ENCODE results near the gene MDC1.
"Not testable (repeated sequence)": the region's sequence is repeated elsewhere in the genome, so short reads cannot be mapped to it uniquely, and the experiment has no call there.

MDC1 gene, protein sequence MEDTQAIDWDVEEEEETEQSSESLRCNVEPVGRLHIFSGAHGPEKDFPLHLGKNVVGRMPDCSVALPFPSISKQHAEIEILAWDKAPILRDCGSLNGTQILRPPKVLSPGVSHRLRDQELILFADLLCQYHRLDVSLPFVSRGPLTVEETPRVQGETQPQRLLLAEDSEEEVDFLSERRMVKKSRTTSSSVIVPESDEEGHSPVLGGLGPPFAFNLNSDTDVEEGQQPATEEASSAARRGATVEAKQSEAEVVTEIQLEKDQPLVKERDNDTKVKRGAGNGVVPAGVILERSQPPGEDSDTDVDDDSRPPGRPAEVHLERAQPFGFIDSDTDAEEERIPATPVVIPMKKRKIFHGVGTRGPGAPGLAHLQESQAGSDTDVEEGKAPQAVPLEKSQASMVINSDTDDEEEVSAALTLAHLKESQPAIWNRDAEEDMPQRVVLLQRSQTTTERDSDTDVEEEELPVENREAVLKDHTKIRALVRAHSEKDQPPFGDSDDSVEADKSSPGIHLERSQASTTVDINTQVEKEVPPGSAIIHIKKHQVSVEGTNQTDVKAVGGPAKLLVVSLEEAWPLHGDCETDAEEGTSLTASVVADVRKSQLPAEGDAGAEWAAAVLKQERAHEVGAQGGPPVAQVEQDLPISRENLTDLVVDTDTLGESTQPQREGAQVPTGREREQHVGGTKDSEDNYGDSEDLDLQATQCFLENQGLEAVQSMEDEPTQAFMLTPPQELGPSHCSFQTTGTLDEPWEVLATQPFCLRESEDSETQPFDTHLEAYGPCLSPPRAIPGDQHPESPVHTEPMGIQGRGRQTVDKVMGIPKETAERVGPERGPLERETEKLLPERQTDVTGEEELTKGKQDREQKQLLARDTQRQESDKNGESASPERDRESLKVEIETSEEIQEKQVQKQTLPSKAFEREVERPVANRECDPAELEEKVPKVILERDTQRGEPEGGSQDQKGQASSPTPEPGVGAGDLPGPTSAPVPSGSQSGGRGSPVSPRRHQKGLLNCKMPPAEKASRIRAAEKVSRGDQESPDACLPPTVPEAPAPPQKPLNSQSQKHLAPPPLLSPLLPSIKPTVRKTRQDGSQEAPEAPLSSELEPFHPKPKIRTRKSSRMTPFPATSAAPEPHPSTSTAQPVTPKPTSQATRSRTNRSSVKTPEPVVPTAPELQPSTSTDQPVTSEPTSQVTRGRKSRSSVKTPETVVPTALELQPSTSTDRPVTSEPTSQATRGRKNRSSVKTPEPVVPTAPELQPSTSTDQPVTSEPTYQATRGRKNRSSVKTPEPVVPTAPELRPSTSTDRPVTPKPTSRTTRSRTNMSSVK (N-terminal part only)

DNA sequence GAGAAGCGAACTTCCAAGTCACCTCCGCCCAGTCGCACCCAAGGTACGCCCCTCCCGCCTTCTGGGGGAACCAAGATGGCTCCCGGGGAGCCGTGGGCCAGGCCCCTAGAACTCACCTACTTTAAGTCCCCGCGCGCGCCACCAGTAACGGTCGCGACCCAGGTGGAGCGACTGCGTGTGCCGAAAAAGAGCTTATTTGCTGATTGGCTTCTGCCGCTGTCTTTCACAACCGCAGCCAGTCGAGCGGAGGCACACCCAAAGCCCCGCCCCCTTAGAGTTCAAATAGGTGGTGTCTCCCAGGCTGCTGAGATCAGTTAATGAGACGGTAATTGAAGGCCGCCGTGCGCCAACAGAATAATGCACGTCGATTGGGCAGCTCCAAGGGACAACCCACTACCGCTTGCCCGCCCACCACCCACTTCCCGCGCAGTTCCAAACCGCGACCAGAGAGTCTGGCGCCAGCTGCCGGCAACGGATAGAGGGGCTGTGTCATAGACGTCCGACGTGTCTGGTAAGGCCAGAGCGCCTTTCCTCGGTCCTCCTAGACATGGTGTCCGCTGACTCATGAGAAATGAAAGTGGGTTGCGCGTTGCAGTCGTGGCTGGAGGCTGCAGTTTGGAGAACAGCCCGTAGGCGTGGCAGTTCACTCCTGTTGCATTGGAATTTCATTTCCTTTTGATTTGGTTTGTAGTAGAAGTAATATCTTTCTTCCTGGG lies at the start of gene MDC1:
Gene MDC1, minus strand, starts transcription at position 153 of the 716 bp plus-strand sequence. CDS start 2,106 bp downstream, outside the sequence.
- H3K27ac ChIP-seq: peak within 1 kb of the TSS; percentile 95
- peak; percentile 100 for DNase-seq (ENCODE audit: low read depth, low spot score)

DNA sequence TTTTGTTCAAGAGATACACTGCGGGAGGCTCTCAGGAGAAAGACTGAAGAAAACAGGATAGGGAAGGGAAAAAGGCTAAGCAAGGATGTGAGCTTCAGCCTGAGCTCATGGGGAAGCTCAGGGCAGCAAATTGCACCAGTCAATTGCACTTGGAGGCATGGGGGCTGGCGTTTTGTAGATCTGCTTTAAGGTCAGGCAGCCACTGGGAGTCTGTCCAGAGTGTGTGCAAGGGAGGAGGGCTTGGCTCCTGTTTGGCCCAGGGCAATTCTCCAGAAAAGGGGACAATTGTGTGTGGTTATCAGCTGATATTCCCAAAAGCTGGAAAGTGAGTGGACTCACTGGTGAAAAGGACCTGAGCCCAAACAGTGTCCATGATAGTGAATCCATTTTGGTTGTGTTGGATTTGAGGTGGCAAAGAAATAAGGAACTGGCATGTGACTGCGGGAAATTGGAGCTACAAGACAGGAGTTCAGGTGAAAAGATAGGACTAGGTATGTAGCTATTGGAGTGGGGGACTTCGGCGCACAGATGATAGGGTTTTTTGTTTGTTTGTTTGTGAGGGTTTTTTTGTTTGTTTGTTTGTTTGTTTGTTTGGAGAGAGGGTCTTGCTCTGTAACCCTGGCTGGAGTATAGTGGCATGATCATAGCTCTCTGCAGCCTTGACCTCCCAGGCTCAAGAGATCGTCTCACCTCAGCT lies 49.5 kb upstream of the MDC1 start:
- H3K27ac ChIP-seq: no peak overlapping the region
- no peak for DNase-seq (ENCODE audit: low read depth, low spot score)

DNA sequence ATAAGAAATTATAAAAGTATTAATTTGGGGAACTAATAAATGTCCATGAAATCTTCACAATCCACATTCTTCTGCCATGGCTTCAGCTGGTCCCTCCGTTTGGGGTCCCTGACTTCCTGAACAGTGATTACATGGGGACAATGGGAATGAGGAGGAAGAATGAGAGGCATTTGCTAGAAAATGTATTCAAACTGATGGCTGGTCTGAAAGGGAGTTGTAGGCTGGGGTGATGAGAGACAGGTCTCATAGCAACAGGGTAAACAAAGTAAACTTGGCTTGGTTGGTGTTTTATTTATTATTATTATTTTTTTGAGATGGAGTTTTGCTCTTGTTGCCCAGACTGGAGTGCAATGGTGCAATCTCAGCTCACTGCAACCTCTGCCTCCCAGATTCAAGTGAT lies 48.4 kb upstream of the MDC1 start:
- not testable (repeated sequence) for H3K27ac ChIP-seq; DNase-seq (ENCODE audit: low read depth, low spot score)

DNA sequence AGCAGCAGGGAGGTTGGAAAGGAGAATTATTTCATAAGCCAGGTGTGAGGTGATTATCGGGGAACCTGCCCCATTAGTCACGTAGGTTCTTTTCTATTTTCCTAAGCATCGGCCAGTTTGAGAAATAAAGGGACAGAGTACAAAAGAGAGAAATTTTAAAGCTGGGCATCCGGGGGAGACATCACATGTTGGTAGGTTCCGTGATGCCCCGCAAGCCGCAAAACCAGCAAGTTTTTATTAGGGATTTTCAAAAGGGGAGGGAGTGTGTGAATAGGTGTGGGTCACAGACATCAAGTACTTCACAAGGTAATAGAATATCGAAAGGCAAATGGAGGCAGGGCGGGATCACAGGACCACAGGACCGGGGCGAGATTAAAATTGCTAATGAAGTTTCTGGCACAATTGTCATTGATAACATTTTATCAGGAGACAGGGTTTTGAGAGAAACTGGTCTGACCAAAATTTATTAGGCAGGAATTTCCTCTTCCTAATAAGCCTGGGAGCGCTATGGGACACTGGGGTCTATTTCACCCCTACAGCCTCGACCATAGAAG lies 47.5 kb upstream of the MDC1 start:
- peak overlapping the region; percentile 100 for H3K27ac ChIP-seq
- not testable (repeated sequence) for DNase-seq (ENCODE audit: low read depth, low spot score)

DNA sequence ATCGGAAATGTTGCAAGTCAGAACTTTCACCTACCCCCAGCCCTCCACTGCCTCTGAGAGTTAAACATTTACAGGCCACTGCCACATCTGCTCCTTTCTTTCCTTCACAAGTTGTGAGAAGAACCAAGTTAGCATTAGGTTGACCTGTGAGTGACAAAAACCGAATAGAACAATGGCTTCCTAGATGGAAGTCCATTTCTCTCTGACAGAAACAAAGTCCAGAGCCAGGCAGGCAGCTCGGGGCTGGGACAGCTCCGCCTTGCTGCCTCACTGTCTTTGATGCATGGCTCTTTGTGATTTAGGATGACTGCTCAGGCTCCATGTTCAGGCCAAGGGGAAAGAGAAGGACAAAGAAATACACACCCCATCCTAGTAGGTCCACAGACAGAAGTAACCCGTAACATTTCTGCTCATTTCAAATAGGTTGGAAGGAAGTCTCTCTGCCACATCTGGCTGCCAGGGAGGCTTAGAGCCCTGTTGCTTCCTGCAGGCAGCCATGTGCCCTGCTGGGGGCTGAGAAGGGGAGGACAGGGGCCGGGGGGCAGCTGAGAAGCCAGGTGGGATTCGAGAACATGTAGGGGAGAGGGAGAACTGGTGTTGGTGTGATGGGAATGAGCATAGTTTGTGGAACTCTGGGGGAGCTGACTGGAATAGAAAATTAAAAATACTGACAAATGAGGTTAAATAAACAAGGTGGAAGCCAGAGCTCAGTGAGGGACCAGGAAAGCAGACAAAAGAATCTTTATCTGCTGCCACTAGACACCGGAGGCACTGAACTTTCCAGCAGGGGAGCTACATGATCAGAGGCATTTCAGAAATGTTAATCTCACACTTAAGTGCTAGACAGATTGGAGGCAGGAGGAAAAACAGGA lies 46.8 kb upstream of the MDC1 start:
- no peak for DNase-seq (ENCODE audit: low read depth, low spot score)
- peak overlapping the region; percentile 100 for H3K27ac ChIP-seq

DNA sequence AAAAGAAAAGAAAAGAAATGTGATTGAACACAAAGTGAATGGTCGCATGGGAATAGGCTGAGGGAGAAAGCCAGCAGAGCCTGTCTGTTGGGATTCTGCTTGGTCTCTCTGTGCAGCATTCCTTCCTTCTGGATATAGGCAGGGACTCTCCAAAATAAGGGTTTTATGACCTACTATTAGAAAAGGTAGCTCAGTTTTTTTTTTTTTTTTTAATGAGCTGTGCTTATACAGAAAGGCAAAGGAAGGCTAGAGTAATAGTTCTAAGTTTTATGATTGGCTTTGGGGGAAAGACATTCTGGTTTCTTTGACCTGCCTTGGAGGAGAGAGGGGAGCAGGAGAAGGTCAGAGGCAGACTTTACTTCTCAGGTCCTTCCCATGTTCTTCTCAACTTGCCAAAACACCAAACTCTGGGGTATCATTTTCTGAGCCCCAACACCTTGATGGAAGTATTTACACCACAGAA lies 46.1 kb upstream of the MDC1 start:
- peak overlapping the region; percentile 100 for H3K27ac ChIP-seq
- DNase-seq (ENCODE audit: low read depth, low spot score): no peak

DNA sequence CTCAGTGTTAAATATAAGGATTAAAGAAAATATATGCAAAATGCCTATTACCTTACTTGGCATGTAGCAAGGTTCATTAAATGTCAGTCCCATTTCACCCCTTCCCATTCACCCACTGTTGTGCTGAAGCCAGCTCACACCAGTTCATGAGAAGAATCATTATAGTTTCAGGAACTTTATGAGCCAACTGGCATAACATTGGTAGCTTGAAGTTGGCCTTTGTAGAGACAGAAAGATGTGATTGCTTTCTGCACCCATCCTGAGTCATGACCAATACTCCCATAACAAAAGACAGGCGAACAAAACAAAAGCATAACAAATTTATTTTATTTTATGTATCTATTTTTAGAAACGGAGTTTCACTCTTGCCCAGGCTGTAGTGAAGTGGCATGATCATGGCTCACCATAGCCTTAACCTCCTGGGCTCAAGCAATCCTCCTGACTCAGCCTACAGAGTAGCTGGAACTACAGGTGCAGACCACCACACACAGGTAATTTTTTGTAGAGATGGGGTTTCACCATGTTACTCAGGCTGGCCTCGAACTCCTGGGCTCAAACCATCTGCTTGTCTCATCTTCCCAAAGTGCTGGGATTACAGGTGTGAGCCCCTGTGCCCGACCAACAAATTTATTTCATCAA lies 44.8 kb upstream of the MDC1 start:
- no peak for DNase-seq (ENCODE audit: low read depth, low spot score)
- H3K27ac ChIP-seq: peak overlapping the region; percentile 100

DNA sequence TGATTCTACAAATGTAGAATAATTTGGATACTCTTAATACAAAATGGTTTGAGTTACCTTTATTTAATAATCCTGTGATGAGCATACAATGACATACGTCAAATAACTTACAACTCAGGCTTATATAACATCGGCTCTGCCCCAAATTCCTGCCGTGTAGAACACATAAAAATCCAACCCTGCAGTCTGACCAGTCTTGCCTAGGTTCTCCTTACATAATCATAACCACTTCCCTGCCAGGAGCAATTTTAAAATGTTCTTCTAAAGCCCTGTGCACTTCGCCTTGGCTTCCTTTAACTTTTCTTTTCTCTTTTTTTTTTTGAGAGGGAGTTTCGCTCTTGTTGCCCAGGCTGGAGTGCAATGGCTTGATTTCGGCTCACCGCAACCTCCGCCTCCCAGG lies 43.5 kb upstream of the MDC1 start:
- H3K27ac ChIP-seq: peak overlapping the region; percentile 100
- no peak for DNase-seq (ENCODE audit: low read depth, low spot score)

DNA sequence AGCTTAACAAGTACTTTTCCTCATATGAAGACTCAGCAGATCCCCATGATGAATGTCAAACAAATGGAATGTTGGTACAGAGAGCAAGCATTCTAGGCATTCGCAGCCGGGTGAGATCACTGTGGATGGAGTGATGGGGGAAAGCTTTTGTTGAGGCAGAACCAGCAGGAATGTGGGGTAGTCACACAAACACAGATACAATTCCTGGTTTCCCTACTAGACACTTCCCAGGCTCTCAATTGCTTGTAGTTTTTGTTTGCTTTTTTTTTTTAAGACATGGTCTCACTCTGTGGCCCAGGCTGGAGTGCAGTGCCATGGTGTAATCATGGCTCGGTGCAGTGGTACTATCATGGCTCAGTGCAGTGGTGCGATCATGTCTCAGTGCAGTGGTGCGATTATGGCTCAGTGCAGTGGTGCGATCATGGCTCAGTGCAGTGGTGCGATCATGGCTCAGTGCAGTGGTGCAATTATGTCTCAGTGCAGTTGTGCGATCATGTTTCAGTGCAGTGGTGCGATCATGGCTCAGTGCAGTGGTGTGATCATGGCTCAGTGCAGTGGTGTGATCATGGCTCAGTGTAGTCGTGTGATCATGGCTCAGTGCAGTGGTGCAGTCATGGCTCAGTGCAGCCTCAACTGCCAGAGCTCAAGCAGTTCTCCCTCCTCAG lies 42.6 kb upstream of the MDC1 start:
- peak overlapping the region; percentile 100 for H3K27ac ChIP-seq
- no peak for DNase-seq (ENCODE audit: low read depth, low spot score)

DNA sequence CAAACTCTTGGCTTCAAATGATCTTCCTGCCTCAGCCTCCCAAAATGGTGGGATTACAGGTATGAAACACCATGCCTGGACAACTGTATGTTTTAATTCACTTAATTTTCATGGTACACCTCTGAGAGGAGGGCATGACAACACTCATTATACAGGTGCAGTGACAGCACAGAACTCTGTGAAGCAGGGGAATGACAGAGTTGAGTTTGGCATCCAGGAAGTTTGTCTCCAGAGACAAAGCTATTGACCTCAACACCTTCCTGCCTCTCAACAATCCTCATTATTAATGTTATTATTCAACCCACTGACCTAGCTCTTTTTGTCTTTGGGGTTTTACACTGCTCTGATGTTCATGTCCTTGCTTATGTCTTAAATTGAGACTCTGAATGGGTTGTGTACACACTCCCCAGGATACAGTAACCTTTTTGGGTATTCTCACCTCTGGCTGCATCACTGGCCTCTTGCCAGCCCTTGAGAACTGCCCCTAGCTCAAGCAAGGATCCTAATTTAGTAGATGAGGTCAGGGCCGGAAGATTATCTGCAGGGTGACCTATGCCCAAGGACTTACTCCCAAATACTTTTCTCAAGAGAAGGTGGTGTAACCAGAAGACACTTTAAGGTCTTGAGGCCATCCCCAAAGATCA lies 40.3 kb upstream of the MDC1 start:
- H3K27ac ChIP-seq: peak overlapping the region; percentile 100
- no peak for DNase-seq (ENCODE audit: low read depth, low spot score)

DNA sequence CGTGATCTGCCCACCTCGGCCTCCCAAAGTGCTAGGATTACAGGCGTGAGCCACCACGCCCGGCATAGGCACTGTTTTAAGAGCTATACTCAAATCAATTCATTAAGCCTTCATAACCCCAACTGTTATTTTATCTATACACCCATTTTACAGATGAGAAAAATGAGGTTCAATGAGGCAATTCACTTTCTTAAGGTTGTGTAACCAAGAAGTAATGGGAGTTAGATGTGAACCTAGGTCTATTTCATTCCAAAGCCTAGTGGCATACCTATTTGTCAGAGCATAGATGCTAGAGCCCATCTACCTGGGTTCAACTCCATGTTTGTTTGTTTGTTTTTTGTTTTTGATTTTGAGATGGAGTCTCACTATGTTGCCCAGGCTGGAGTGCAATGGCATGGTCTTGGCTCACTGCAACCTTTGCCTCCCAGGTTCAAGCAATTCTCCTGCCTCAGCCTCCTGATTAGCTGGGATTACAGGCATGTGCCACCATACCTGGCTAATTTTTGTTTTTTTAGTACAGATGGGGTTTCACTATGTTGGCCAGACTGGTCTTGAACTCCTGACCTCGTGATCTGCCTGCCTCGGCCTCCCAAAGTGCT lies 39.4 kb upstream of the MDC1 start:
- DNase-seq (ENCODE audit: low read depth, low spot score): not testable (repeated sequence)
- H3K27ac ChIP-seq: peak overlapping the region; percentile 100

DNA sequence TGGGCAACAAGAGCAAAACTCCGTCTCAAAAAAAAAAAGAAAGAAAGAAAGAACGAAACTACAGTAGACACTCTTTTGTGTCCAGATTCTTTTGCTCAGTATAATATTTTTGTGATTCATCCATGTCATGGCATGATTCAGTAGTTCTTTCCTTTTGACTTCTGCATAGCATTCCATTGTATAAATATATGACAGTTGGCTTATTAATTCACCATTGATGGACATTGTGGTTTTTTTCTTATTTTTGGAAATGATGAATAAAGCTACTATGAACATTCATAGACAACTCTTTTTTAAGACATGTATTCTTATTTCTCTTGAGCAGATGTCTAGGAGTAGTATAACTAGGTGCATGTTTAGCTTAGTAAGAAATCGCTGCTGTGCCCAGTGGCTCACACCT lies 37.5 kb upstream of the MDC1 start:
- H3K27ac ChIP-seq: peak overlapping the region; percentile 100
- DNase-seq (ENCODE audit: low read depth, low spot score): no peak

DNA sequence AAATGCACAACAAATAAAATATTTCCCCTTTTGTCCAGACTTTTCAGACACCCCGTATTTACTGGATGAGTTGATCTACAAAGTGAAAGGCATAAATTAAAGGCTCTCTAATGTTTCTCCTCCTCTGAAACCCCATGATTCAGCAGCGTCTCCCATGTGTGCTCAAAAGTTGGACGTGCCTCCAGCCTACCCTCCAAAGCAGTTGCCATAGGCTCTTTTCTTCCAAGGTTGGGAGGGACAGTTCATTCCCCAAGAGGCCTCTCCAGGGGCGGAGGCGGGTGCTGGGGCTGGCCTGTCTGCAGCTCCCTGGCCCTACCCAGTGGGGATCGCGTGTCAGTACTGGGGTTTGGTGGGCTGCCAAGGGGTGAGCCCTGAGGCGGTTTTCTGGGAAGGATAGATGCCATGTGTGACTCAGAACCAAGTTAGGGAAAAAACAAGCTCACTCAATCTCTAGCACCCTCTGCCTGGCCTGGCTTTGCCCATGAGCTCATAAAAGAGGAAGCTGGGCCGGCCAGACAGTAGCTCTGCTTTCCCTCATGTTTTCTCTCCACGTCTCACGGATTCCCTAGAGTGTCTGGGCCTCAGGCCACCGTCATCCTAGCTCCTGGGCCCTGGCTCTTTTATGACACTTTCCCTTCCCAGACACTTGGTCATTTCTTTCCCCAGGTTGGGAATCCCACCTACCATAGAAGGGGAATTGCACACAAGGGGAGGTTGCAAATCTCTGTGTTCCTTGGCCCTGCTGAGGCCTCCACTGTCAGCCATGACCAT lies 35.3 kb upstream of the MDC1 start:
- peak; percentile 99 for DNase-seq (ENCODE audit: low read depth, low spot score)
- H3K27ac ChIP-seq: peak overlapping the region; percentile 100

DNA sequence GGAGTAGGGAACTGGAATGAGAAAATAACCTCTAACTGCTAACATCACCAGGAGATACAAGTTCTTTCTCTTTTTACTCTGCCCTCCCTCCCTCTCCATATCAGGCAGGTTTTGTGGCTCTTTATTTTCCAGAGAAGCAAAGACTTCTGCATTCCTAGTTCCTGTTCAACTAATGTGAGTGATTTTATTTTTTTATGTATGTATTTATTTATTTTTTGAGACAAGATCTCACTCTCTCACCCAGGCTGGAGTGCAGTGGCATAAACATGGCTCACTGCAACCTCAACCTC lies 33.2 kb upstream of the MDC1 start:
- no peak for DNase-seq (ENCODE audit: low read depth, low spot score)
- peak overlapping the region; percentile 100 for H3K27ac ChIP-seq

All from epithelial cell of prostate (primary cell).